Glutamatergic neuron (in vitro differentiated cells): ENCODE measurements around the gene MAEA. TPM values are rescaled to one million over a fixed set of nuclear protein-coding genes. Genes with fewer than 3 reads are reported as not detected.

Experiments
- DNase-seq: peaks from one replicate; pipeline ENCODE4 v3.0.0; 2022
- H3K27ac Mint-ChIP-seq: one replicate; pipeline ENCODE4 v1.8.0; 2020; ENCODE audit warnings: mild to moderate bottlenecking, mixed read lengths, inconsistent platforms; ENCODE audit not compliant: unreplicated experiment
- H3K27me3 Mint-ChIP-seq: one replicate; pipeline ENCODE4 v1.8.0; 2020; ENCODE audit warnings: mild to moderate bottlenecking, moderate library complexity, mixed read lengths, inconsistent platforms; ENCODE audit not compliant: unreplicated experiment
- H3K36me3 Mint-ChIP-seq: one replicate; pipeline ENCODE4 v1.8.0; 2020; ENCODE audit warnings: mild to moderate bottlenecking, mixed read lengths, inconsistent platforms; ENCODE audit not compliant: unreplicated experiment
- H3K4me1 Mint-ChIP-seq: one replicate; pipeline ENCODE4 v1.8.0; 2020; ENCODE audit warnings: mild to moderate bottlenecking, low read depth, mixed read lengths, inconsistent platforms; ENCODE audit not compliant: unreplicated experiment
- H3K4me3 Mint-ChIP-seq: one replicate; pipeline ENCODE4 v1.8.0; 2020; ENCODE audit warnings: mild to moderate bottlenecking, mixed read lengths, inconsistent platforms; ENCODE audit not compliant: unreplicated experiment
- H3K9me3 Mint-ChIP-seq: one replicate; pipeline ENCODE4 v1.8.0; 2020; ENCODE audit warnings: mild to moderate bottlenecking, moderate library complexity, mixed read lengths, inconsistent platforms; ENCODE audit not compliant: unreplicated experiment
- total RNA-seq: library from RNA; stranded (reverse); fragmentation: NEBNext Ultra II Directional; extraction: Animal tissue kit (Norgen Biotek cat#: 25700); gene quantifications from one replicate; pipeline ENCODE4 v1.2.1, GENCODE V29; 2021; ENCODE audit not compliant: unreplicated experiment
- TF ChIP-seq, protein P1 (sequence below): fragments of 200-600 bp; sonication (generic); IDR thresholded peaks from one replicate; pipeline ENCODE4 v1.5.0; 2021; ENCODE audit not compliant: partially characterized antibody, unreplicated experiment

MAEA gene
- total RNA-seq, 1 donor from 2014 or later = 77.2 TPM

DNA sequence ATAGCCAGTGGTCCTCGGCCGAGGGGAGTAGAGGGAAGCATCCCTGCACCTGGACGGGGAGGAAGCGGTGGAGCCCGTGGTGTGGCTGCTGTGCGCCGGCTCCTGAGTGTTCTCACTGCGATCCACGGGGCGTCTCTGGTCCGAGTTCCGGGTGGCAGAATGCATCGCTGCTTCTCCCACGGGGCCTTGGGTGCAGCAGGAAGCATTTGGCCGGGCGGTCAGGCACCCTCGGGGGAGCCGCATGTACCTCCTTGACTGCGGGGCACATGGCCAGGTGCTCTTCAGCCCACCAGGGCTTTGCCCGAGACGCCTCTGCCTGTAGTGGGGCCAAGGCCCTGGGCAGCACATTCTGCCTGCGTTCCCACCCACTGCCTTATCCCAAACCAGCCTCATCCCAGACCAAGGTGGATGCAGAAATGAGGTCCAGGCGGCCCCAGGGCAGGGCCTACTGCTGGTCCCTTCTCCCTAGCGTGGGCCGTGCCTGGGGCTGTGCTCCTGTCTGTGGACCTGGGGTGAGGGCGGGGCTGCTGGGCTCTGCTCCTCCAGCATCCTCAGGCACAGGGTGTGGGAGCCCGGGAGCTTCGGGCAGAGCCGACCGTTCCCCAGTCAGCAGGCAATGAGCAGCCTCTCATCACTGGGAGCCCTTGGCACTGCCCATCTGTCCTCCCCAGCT is 89.0 kb downstream of the MAEA start:
- Mint-ChIP-seq H3K27ac (no peak overlapping the region), H3K4me3 (no peak overlapping the region), H3K27me3 (peaks cover 3% of the 10 kb centered on the region), H3K36me3 (peaks cover 3% of the 10 kb centered on the region), H3K9me3 (peaks cover 5% of the 10 kb centered on the region), H3K4me1 (peaks cover 11% of the 10 kb centered on the region)
- TF ChIP-seq, protein P1, sequence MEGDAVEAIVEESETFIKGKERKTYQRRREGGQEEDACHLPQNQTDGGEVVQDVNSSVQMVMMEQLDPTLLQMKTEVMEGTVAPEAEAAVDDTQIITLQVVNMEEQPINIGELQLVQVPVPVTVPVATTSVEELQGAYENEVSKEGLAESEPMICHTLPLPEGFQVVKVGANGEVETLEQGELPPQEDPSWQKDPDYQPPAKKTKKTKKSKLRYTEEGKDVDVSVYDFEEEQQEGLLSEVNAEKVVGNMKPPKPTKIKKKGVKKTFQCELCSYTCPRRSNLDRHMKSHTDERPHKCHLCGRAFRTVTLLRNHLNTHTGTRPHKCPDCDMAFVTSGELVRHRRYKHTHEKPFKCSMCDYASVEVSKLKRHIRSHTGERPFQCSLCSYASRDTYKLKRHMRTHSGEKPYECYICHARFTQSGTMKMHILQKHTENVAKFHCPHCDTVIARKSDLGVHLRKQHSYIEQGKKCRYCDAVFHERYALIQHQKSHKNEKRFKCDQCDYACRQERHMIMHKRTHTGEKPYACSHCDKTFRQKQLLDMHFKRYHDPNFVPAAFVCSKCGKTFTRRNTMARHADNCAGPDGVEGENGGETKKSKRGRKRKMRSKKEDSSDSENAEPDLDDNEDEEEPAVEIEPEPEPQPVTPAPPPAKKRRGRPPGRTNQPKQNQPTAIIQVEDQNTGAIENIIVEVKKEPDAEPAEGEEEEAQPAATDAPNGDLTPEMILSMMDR = no peak
- DNase-seq = peak; percentile 7

DNA sequence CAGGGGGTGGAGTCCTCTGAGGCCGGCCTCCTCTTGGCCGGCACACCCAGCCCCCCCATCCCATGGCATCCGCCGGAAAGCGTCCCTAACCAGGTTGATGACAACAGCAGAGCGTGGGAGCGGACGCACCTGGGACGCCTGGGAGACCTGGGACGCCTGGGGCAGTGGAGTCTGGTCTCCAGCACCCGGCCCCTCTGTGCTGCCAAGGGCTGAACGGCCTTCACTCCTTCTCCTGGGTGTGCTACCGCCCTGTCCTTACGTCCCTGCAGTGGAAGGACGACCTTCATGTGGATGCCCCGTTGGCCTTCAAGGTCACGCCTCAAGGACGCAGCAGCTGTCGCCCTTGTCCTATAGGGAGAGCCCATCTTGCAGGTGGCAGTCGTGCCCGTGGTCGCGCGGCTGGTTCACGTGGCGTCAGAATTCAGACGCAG is 89.7 kb downstream of the MAEA start:
- Mint-ChIP-seq H3K27me3 (peaks cover 3% of the 10 kb centered on the region), H3K27ac (no peak overlapping the region), H3K4me1 (peaks cover 11% of the 10 kb centered on the region), H3K36me3 (no peaks in the 10 kb centered on the region), H3K9me3 (peaks cover 5% of the 10 kb centered on the region), H3K4me3 (no peak overlapping the region)
- peak; percentile 12 for DNase-seq
- TF ChIP-seq, protein P1 = no peak

DNA sequence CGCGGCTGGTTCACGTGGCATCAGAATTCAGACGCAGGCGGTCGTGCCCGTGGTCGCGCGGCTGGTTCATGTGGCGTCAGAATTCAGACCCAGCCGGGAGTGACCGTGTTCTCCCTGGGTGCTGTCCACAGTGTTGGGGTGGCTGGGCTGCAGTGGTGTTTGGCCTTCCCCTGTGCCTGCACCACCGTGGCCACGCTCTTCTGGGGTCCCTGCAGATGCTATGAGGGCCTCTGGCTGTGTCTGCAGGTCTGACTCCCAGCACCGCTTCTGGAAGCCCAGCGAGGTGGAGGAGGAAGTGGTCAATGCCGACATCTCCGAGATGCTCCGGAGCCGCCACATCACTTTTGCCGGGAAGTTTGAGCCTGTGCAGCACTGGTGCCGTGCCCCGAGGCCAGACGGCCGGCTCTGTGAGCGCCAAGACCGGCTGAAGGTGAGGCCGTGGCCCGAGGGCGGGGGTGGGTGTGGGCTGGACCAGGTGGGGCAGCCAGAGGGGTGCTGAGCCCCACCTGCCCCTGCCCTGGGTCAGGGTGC is 90.2 kb downstream of the MAEA start:
- TF ChIP-seq, protein P1 = no peak
- Mint-ChIP-seq H3K4me1 (peaks cover 11% of the 10 kb centered on the region), H3K4me3 (no peak overlapping the region), H3K36me3 (no peaks in the 10 kb centered on the region), H3K9me3 (peaks cover 6% of the 10 kb centered on the region), H3K27ac (no peak overlapping the region), H3K27me3 (peaks cover 3% of the 10 kb centered on the region)
- peak; percentile 13 for DNase-seq

DNA sequence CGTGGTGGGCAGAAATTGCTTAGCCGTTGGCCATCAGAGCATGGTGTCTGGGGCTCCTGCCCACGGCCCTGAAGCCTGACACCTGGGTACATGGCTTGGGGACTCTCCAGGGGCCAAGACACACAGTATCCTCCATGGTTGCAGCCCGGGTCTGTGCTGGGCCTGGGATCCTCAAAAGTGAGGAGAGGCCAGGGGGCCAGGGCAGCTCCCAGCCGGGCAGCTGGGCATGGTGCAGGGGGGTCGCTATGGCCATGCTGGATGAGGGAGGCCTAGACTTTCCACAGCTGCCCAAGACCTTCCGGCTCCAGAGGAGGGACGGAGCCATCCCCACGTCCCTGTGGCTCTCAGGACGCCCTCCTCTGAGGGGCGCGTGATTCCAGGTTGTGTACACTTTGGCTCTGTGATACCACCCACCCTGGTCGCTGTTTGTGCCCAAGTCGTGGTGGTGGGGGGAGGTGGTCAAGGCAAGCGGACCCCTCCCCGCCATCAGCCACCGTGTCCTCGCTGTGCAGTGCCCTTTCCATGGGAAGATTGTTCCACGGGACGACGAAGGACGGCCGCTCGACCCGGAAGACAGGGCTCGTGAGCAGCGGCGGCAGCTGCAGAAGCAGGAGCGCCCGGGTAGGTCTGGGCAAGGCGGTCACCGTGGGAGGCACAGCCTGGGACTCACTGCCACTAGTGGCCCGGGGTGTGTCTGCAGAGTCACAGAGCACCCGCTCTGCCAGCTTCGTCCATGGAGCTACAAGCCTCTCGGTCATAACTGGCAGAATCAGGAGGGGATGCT is 90.9 kb downstream of the MAEA start:
- peak; percentile 12 for DNase-seq
- TF ChIP-seq, protein P1 = no peak
- no peaks in the 10 kb centered on the region for H3K36me3 Mint-ChIP-seq

More for the DNA sequence above, 90.9 kb downstream of the MAEA start:
- no peak overlapping the region for H3K4me3 Mint-ChIP-seq
- peaks cover 3% of the 10 kb centered on the region for H3K27me3 Mint-ChIP-seq
- peaks cover 5% of the 10 kb centered on the region for H3K9me3 Mint-ChIP-seq
- peaks cover 11% of the 10 kb centered on the region for H3K4me1 Mint-ChIP-seq
- H3K27ac Mint-ChIP-seq = no peak overlapping the region
